GM10266 (cell line): Measurements from ENCODE around the gene DDX10.

ENCODE experiments used
- DNase-seq: peaks from one replicate; pipeline ENCODE4 v3.0.0; 2012; ENCODE audit errors: extremely low spot score
- CTCF ChIP-seq: IDR thresholded peaks from 2 replicates; pipeline ENCODE4 v1.5.1; 2012; ENCODE audit warnings: mild to moderate bottlenecking, low read depth; ENCODE audit not compliant: control insufficient read depth, insufficient read depth; ENCODE audit errors: missing control alignments

DDX10 gene

GRCh38 chr11:108902027-108902469 is 237.2 kb downstream of the DDX10 start:
- TF ChIP-seq CTCF = no peak
- no peak for DNase-seq

- no peak for TF ChIP-seq CTCF
Observed at GRCh38 chr11:108904480-108904879, 239.6 kb downstream of the DDX10 start.

GRCh38 chr11:108906329-108906728 is 241.5 kb downstream of the DDX10 start:
- no peak for TF ChIP-seq CTCF
- DNase-seq = no peak

More at GRCh38 chr11:108904480-108904879, 239.6 kb downstream of the DDX10 start:
- DNase-seq = no peak

- no peak for TF ChIP-seq CTCF
- no peak for DNase-seq
Observed at GRCh38 chr11:108906826-108907225, 242.0 kb downstream of the DDX10 start.

GRCh38 chr11:108909041-108909440 is 244.2 kb downstream of the DDX10 start:
- TF ChIP-seq CTCF = no peak
- no peak for DNase-seq

GRCh38 chr11:108909921-108910320 is 245.1 kb downstream of the DDX10 start:
- TF ChIP-seq CTCF = no peak
- DNase-seq = no peak

GRCh38 chr11:108912581-108912980 is 247.7 kb downstream of the DDX10 start:
- TF ChIP-seq CTCF = no peak
- DNase-seq = no peak
